CD4-positive, alpha-beta T cell treated with Interleukin-17A for 4 hours (primary cell): ENCODE results near the gene GGCT.

Experiments
- DNase-seq: peaks from one replicate; pipeline ENCODE4 v3.0.0-alpha.2; 2020; ENCODE audit warnings: mixed read lengths

Gene GGCT

DNA sequence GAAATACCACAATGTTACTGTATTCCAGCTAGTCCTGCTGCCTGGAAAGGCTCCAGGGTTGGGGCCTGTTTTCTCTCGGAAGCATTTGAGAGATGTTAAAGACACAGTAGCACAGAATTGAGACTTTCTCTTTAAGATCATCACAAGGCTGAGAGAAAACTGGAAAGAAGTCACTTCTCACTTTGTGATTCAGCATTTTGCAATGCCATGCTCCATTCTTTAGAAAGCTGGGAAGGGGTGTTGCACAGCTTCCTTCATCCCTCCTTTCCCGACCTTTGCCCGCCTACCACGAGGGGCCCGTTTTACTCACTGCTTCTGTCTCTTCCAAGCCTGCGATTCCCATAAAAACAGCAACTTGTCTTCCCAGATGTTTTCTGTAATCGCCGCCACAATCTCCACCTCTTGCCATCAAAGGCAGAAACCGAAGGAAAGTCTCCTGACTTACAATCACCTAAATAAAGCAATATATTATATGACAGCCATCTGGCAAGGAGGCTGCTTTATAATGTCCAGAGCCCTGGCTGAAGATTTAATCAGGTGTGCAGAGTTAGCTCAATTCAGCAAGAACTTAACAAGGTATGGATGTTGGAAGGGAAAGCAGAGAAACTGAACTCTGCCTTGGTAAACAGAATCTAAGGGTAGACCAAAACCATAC is 44.9 kb downstream of the GGCT start:
- DNase-seq, result no peak

DNA sequence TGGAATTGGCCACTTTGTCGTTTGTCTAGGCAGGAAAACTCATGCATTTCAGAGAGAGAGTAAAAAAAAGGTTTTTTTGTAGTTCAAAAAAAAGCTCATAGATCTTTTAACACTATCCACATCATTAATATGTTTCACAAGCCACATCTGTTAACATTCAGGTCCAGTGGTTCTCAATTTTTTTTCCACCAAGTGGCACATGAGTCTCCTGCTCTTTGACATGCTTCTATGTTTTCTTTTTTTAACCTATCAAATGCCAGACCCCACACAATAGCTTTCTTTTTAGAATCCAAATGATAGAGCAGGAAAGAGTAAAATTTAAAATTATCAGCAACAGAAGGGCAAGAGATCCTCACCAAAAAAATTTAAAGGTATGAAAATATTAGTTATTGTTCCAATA is 46.3 kb downstream of the GGCT start:
- DNase-seq, result no peak

DNA sequence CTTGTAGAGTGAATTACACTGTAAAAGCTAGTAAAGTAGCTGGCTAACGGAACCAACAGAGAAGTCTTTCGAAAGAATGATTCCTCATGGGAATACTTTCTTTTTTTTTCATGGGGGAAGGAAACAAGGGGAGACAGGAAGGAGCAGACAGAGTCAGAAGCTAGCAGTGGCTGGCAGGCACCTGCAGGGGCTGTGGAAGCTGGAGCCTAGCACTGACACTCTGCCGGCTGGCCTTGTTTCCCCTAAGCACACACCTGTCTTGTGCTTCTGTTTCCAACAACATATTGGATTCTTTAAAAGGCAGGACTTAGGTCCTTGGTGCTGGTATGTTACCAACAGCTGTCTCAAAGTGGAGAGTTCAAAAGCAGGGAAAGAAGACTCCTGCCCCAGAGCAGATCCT is 50.7 kb downstream of the GGCT start:
- no peak for DNase-seq

DNA sequence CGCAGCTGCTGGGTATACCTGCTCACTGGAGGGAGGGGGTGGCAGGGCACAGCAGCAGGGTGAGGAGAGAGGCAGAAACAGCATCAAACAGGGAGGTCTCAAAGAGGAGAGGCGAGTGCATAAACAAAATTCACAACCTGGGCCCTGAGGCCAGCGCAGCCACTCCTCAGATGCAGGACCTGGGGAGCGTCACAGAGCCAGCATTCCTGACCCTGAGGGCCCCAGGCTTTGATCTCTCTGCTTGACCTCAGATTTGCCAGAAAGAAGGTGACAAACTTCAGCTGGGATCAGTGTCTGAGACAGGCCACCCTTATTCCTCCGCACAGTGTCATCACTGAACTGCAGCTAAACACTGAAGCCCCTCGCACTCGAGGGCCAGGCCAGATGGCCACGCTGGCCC is 51.6 kb downstream of the GGCT start:
- no peak for DNase-seq

DNA sequence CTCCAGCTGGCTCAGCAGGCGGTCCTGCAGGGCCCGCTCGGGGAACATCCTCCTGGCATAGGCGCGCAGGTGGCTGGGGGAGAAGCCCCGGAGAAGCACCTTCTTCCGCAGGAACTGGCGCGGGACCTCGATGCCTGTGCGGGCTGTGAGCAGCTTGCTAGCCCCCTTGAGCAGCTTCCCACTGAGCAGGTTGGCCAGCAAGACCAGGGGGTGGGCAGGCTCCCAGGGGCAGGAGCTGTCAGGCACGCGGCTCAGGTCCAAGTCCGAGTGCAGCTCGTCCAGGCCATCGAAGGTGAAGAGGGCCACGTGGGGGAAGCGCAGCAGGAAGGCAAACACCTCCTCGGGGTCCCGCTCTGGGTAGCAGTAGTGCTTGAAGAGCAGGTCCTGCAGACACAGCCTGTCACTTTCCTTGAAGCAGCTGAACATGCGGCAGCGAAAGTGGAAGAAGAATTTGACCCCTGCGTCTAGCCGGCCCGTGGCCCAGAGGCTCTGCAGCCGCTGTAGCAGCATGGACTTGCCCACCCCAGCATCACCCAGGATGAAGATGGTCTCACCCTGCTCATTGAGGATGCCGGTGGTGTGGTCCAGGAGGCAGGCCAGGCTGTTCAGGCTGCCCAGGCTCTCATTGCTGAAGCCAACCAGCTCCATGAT is 52.2 kb downstream of the GGCT start:
- no peak for DNase-seq

DNA sequence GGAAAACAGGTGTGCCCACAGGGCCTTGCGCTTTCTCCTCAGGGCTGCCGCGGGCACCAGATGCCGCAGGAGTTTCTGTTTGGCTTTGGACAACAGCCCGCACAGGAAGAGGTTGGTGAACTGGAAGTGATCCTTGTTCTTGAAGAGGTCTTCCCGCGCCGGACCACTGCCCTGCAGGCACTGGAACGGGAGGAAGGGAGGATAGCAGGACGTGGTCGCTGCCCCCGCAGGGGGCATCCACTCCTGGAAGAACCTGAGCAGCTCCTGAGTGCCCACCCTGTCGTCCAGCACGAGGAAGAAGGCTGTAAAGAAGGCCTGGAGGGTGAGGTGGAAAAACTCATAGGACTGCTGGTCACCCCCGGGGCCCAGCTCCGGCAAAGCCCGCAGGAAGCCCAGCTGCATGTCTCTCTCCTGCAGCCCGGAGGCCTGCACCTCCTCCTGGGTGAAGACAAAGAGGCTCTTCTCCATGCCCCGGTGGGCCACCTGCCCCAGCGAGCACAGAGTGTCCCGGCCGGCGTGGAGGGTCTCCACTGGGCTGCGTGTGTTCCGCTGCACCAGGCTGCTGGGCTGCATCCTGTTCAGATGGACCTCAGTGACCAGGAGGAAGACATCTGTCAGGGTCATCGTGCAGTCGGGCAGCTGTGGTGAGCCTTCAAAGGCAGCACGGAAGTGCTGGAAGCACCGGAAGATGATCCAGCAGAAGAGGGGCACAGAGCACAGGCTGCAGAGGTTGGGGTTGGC is 52.9 kb downstream of the GGCT start:
- DNase-seq, result no peak

DNA sequence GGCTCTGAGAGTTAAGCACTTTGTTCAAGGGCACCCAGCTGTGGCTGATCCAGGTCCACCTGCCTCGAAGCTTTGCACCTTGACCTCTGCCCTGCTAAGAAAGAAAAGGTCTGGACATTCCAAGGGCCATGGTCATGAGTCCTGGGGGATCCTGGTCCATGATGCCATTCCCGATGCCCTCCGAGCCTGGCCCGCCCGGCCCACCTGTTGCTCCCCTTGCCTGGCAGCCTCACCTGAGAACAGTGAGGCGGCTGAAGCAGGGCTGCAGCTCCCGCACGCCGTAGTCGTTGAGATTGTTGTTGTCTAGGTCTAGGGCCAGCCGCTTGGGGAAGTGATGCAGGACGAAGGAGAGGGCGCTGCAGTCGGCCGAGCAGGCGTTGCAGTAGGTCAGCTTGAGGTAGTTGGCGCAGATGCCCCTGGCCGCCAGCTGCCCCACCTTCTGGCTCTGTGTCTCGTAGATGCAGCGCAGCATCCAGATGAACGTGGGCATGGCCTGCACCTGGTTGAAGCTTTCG is 53.6 kb downstream of the GGCT start:
- no peak for DNase-seq

DNA sequence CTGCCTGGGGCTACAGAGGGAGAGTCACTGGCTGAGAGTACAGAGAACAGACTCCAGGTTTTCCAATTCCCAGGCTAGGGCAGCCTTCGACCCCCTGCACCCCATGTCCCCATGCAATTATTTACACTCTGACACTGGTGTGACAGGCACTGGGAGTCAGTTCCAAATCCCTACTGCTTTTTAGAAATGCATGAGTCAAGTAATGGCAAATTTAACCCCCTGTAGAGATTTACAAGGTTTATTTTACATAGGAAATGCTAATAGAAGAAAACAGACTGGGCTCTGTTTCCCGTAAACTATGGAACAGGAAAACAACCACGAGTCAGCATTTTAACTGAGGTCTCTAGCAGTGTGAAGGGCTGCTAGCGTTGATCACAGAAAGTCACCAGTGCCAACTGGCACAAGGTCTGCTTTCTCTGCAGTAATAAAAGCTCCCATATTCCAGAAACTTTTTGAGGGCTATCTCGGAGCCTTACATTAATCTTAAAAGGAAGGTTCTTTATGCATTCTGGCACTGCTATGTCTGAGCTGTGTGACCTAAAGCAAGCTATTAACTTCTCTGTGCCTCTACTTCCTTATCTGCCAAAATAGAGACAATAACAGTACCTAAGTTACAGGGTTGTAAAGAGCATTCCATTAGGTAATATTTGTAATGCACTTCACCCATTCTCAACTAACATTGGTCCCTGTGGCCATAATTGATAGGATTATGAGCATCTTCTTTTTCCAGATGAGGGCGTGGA is 54.2 kb downstream of the GGCT start:
- DNase-seq, result no peak

DNA sequence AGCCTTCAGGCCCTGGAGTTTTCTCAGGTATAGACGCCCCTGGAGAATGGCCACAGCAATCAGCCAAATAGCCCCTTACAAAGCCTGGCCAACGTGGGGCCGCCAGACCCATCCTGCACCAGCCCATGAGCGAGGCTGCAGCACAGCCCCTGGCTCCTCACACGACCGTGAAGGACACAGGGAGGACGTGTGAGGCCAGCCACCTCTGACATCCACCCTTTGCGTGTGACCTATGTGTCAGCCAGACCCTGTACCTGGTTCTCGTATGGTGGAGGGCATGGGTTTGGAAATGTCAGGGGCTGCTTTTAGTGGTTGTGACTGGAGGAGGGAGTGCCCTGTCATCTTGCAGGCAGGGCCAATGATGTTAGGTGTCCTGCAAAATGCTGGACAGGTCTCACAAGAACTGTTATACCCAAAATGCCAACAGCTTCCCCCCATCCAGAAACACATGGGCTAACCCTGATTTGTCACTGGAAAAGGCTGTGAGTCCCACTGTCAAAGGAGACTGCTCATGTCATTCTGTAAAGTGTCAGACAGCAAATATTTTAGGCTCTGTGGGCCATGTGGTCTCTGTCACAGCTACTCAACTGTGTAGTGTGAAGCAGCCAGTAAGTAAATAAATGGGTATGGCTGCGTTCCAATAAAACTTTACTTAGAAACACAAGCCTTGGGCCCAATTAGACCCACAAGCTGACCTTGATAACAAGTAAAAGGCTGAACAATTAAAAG is 56.0 kb downstream of the GGCT start:
- no peak for DNase-seq

DNA sequence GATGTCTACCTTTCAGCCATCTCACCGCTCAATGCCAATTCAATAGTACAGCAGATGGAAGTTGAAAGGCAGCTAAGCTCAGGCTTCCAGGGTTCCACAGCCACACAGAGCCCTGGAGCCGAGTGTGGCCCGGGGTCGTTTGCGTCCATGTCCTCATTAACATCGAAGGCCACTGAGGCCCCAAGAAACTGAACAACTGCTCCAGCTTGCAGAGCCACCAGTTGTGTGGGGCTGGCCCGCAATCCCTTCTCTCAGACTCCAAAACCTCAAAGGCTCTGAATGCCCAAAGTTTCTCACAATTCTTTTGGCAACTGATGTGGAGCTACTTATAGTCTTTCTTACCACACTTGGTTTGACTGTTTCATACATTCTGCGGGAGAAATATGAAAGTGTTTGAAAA is 57.2 kb downstream of the GGCT start:
- no peak for DNase-seq
